Measurements from ENCODE around the gene RBBP8.

The RBBP8 gene

GRCh38 chr18:23003289-23003688 is 70.2 kb downstream of the RBBP8 start:
- no peak for DNase-seq

- DNase-seq: no peak
Measured at GRCh38 chr18:23012249-23012648, 79.1 kb downstream of the RBBP8 start.

- no peak for DNase-seq
Measured at GRCh38 chr18:23020555-23021294, 87.6 kb downstream of the RBBP8 start.

GRCh38 chr18:23021623-23022022 is 88.5 kb downstream of the RBBP8 start:
- no peak for DNase-seq

- DNase-seq: no peak
Measured at GRCh38 chr18:23032030-23032582, 99.0 kb downstream of the RBBP8 start.

- DNase-seq: no peak
Measured at GRCh38 chr18:23033056-23033455, 99.9 kb downstream of the RBBP8 start.

GRCh38 chr18:23036660-23037201 is 103.6 kb downstream of the RBBP8 start:
- DNase-seq: no peak

- DNase-seq: no peak
Measured at GRCh38 chr18:23037646-23038045, 104.5 kb downstream of the RBBP8 start.

- DNase-seq: no peak
Measured at GRCh38 chr18:23038712-23039111, 105.6 kb downstream of the RBBP8 start.

GRCh38 chr18:23042133-23042532 is 109.0 kb downstream of the RBBP8 start:
- DNase-seq: no peak

GRCh38 chr18:23043803-23044376 is 110.8 kb downstream of the RBBP8 start:
- DNase-seq: no peak

- DNase-seq: no peak
Measured at GRCh38 chr18:23049698-23050373, 116.7 kb downstream of the RBBP8 start.

- peak; percentile 26 for DNase-seq
Measured at GRCh38 chr18:23053776-23054457, 120.8 kb downstream of the RBBP8 start.

GRCh38 chr18:23054553-23054952 is 121.4 kb downstream of the RBBP8 start:
- DNase-seq: no peak

GRCh38 chr18:23056315-23056714 is 123.2 kb downstream of the RBBP8 start:
- no peak for DNase-seq

- no peak for DNase-seq
Measured at GRCh38 chr18:23057096-23057495, 124.0 kb downstream of the RBBP8 start.

GRCh38 chr18:23058746-23059415 is 125.8 kb downstream of the RBBP8 start:
- no peak for DNase-seq

GRCh38 chr18:23059541-23060465 is 126.7 kb downstream of the RBBP8 start:
- DNase-seq: no peak

- no peak for DNase-seq
Measured at GRCh38 chr18:23062011-23062410, 128.9 kb downstream of the RBBP8 start.

- no peak for DNase-seq
Measured at GRCh38 chr18:23063502-23063901, 130.4 kb downstream of the RBBP8 start.

GRCh38 chr18:23065234-23065806 is 132.2 kb downstream of the RBBP8 start:
- DNase-seq: no peak

Data from NCI-H1436 (cell line).